Measurements from ENCODE around the gene SLC9A1.

Gene SLC9A1

GRCh38 chr1:27150183-27150582 lies 4.7 kb downstream of the SLC9A1 start:
- DNase-seq, result no peak

DNA sequence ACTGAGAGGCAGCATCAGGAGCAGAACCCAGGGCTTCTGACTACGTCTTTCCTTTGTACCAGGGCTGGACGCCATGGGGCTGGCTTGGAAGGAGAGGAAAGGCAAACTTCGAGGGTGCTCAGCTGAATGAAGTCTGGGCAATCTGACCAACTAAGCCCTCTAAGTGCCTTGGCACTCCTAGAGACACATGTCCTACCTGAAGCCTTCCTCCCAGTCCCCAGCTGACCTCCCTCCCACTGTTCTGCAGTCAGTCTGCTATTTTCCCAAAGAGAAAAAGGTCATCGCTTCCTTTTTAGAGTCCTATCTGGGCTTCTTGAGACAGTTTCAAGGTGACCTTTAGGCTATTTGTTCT lies 5.2 kb downstream of the SLC9A1 start:
- no peak for DNase-seq

DNA sequence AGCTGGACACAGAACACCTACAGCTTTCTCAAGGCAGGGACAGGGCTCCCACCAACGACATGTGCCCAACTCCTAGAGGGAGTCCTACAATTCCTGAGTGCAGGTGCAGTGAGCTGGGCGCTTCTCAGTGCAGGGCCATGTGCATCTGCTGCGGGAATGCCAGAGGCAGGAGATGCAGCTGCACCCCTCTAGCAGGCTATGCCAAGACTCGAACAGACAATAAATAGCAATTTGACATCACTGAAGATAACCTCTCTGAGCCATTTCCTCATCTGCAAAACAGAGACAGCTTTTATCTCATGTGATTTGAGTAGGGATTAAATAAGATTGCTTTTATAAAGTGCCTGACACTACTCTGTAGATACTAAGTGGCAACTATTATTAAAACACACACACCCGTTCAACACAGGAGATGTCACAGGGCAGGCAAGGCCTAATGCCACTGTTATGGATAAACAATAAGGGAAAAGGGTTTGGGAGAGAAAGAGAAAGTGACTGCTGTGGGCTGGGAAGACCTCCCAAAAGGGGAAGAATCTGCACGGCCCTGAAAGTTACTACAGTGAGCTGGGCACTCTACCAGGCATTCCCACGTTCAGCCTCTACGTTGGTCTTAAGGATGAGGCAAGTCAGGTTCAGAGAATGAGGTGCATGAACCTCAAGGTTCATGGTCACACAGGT lies 5.7 kb downstream of the SLC9A1 start:
- DNase-seq, result peak; percentile 41

- no peak for DNase-seq
These were observed 6.3 kb downstream of the SLC9A1 start for GRCh38 chr1:27148591-27148990.

GRCh38 chr1:27147842-27148518 lies 6.9 kb downstream of the SLC9A1 start:
- no peak for DNase-seq

DNA sequence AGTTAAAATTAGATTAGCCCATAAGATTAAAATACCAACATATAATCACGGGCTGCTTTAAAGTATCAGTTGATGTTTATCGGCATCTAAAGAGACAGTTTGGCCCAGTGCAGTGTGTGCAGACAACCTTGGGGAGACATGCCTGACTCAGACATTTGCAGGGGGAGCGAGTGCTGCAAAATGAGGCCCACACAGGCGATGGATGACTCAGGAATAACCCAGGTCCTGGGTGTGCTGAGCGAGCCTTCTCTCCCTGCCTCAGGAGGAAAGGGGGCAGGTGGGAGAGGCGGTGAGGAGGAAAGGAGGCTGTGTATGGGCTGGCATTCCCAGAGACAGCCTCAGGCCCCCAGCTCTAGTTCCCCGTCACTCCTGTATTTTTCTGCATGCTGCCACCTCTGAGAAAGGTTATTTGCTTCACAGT lies 9.0 kb downstream of the SLC9A1 start:
- no peak for DNase-seq

GRCh38 chr1:27144920-27145661 lies 9.8 kb downstream of the SLC9A1 start:
- DNase-seq, result no peak

- no peak for DNase-seq
These were observed 10.7 kb downstream of the SLC9A1 start for GRCh38 chr1:27144049-27144748.

DNA sequence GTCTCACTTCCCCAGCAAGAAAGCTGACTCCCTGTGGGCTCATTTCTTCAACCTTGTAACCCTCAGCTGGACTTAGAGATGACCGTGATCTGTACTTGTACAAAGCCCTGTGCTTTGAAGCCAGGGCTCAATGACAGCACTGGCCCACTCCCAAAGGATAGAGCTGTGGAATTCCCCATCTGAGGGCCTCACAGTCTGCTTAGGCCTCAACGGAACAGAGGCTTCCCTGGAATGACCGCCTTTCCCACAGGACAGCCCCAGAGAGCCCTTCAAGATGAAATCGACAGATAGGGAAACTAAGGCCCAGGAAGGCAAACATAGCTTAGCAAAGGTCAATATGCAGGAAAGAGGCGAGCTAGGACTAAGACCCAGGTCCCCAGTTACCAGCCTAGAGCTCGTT lies 11.5 kb downstream of the SLC9A1 start:
- DNase-seq, result no peak

GRCh38 chr1:27142464-27142863 lies 12.5 kb downstream of the SLC9A1 start:
- DNase-seq, result no peak

DNA sequence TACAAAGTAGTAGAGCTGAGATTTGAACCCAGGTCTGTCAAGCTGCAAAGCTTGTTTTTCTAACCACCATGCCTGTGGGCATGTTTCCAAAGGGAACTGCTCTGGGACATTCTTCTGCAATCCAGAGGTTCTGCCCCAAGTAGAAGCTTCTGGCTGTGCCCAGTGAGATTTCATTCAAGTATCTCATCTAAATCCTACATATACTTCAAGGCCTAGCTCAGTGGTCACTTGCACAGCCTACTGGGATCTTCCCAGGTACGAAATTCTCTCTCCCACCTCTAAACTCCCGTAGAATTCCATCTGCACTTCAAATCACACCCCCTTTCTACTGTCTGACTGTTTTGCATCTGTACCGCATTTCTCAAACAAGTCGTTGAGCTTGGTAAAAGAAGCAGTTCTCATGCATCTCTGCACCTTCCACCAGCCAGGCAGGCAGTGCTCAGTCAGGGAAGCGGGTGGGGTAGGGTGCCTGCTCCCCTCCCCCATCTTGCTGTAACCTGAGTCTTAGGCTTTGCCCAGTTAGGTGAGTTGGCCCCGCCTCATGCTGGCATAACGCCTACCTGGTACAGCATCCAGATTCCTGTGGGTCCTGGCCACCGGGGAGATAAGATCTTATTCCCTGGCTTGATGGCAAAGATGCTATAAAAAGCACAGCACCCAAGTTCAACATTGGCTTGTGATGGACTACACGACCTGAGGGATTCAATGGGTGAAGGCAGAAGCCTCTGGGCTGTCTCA lies 13.5 kb downstream of the SLC9A1 start:
- no peak for DNase-seq

DNA sequence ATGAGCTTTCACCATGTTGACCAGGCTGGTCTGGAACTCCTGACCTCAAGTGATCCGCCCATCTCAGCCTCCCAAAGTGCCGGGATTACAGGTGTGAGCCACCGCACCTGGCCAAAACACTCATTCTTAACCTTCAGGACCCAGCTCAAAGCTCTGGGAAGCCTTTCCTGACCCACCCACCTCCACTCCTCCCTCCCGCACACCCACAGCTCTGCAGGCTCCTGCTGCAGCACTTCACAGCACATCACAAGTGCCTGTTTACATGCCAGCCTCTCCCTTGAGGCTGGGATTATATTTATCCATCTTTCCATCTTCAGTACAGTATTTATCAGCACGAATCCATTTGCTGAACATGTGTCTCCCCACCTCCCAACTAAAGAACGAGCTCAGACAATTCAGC lies 14.9 kb downstream of the SLC9A1 start:
- DNase-seq, result no peak

DNA sequence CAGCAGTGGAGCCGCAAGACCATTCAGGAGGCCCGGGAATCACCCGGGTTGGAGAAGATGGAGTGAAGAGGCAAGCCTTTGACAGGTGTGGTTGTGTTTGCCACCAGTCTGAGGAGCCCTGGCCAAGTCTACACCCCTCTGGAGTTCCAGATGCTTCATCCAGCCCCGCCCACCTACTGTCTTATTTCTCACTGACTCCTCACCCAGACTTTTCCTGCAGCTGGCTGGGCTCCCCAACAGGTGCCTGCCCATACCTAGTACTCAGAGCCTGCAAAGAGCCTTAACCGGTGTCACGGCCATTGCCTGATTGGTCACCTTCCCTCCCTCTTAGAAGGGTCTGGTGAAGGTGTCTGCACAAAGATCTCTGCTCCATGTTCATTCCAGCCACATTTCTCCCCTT lies 16.0 kb downstream of the SLC9A1 start:
- no peak for DNase-seq

DNA sequence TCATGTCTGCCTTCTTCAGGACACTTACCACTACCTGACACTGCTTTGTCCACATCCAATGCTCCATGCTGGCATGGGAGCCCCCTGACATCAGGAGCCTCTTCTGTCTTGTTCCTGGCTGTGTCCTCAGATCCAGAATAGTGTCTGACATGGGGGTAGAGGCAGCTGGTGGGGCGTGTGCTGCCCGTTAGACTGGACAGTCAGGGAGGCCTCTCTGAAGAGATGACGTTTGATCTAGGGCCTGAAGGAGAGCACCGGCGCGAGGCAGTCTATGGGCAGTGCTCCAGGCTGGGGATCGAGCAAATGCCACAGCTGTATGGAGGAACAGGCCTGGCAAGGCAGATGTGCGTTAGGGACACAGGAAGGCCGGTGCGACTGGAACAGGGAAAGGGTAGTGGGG lies 16.6 kb downstream of the SLC9A1 start:
- no peak for DNase-seq

GRCh38 chr1:27137544-27138075 lies 17.3 kb downstream of the SLC9A1 start:
- DNase-seq, result no peak

DNA sequence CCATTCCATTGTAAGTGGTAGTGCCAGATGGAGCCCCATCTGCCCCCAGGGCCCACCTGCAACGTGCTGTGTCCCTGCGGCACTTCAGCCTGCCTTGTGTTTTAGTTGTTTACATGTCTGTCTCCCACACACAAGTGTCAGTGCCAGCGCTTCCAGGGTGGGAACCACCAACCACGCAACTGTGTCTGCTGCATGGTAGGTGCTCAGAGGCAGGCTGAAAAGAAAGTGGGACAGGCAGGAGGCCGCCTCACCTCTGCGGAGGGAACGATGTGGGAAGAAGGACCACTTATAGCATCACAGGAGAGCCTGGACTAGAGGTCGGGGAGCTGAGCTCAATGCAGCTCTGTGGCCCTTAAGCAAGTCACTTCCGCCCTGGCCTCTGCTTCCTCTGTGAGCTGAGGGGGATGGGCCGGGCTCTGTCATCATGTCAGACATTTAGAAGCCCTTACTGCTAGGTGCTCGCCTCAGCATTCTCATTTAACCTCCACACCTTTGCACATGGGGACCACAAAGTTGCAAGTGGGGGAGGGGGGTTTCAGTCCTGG lies 17.9 kb downstream of the SLC9A1 start:
- peak; percentile 80 for DNase-seq

GRCh38 chr1:27136236-27136551 lies 18.7 kb downstream of the SLC9A1 start:
- DNase-seq, result peak; percentile 67

- DNase-seq, result peak; percentile 53
These were observed 19.2 kb downstream of the SLC9A1 start for GRCh38 chr1:27135541-27136235.

GRCh38 chr1:27133991-27134390 lies 20.9 kb downstream of the SLC9A1 start:
- DNase-seq, result peak; percentile 79

DNA sequence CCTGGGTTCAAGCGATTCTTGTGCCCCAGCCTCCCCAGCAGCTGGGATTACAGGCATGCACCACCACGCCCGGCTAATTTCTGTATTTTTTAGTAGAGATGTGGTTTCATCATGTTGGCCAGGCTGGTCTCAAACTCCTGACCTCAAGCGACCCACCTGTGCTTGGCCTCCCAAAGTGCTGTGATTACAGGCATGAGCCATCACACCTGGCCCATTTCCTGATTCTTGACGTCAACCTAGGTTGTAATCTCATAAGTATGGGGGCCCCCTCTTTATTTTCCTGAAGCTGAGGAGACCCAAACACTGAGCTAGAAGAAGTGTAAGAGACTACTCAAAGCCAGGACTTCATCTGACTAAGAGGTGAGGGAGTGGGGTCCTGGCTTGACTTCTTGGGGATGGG lies 21.8 kb downstream of the SLC9A1 start:
- no peak for DNase-seq

- DNase-seq, result no peak
These were observed 22.3 kb downstream of the SLC9A1 start for GRCh38 chr1:27132624-27133023.

GRCh38 chr1:27132147-27132546 lies 22.8 kb downstream of the SLC9A1 start:
- DNase-seq, result peak; percentile 38

All from suppressor macrophage treated with lipopolysaccharide for 4 hours (primary cell).